B cell (primary cell): Measurements from ENCODE around the gene RIT2.

Experiments
- EZH2 ChIP-seq: IDR thresholded peaks from 2 replicates; pipeline ENCODE4 v1.6.1; 2012; ENCODE audit warnings: borderline replicate concordance, low read depth, mild to moderate bottlenecking, moderate library complexity, low read length; ENCODE audit not compliant: insufficient read depth, poor library complexity, severe bottlenecking
- TF ChIP-seq, protein P1 (sequence below): fragments of 200-600 bp; IDR thresholded peaks from one replicate; pipeline ENCODE4 v1.8.0; 2022; ENCODE audit warnings: antibody characterized with exemption, mild to moderate bottlenecking

GRCh38 chr18:43159926-43160325 is 44.4 kb upstream of the RIT2 start:
- TF ChIP-seq, protein P1, sequence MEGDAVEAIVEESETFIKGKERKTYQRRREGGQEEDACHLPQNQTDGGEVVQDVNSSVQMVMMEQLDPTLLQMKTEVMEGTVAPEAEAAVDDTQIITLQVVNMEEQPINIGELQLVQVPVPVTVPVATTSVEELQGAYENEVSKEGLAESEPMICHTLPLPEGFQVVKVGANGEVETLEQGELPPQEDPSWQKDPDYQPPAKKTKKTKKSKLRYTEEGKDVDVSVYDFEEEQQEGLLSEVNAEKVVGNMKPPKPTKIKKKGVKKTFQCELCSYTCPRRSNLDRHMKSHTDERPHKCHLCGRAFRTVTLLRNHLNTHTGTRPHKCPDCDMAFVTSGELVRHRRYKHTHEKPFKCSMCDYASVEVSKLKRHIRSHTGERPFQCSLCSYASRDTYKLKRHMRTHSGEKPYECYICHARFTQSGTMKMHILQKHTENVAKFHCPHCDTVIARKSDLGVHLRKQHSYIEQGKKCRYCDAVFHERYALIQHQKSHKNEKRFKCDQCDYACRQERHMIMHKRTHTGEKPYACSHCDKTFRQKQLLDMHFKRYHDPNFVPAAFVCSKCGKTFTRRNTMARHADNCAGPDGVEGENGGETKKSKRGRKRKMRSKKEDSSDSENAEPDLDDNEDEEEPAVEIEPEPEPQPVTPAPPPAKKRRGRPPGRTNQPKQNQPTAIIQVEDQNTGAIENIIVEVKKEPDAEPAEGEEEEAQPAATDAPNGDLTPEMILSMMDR = no peak
- TF ChIP-seq EZH2 = no peak
